ENCODE measurements around the gene LANCL2. TPM values are rescaled to one million over a fixed set of nuclear protein-coding genes. Genes with fewer than 3 reads are reported as not detected.

LANCL2 gene
- total and polyA plus RNA-seq, 7 donors = 5.9 to 9.6 (median 8.3) TPM

DNA sequence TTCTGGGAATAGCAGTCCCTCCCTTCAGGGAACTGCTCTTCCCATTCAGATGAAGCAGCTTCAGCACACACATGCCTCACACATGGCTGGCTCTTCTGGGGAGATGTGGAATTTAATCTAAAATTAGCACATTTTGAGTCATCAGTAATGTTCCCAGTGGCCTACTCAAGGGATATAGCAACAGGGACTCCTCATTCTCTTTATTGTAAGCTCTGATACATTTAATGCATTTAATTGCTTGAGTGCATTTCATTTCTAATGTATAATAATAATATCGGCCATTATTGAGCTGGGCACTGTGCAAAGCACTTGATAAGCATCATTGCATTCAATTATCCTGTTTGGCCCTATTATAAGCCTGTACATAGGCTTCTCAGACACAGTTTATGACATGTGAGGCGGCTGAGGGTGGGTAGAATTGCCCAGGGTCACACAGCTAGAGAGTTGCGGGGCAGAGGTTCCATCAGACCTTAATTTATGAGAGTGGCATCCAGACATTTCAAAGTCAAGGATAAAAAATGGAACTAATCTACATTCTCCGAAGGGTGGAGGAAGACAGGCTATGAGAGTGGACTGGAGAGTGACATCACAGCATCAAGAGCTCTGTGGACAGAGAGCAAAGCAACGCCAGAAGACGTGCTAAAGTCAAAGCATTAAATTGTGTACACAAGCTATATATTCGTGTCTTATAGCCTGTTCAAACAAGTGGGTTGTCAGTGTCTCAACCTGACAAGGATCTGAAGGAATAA is 76.8 kb downstream of the LANCL2 start:
- Histone ChIP-seq H3K4me3 (no peak overlapping the region), H3K27me3 (peaks cover 0 to 3% (median 0%) of the 10 kb centered on the region in 3 donors), H3K9me3 (no peaks in the 10 kb centered on the region), H3K27ac (no peak overlapping the region), H3K36me3 (no peaks in the 10 kb centered on the region), H3K4me1 (peaks cover 0 to 9% (median 4%) of the 10 kb centered on the region in 4 donors)
- DNase-seq = no peak
- intact Hi-C loops (cut with DNase I) = no loop called here
- 81 to 90% methylated on average over 7 of the region's 7 CpGs for WGBS, 2 donors
- TF ChIP-seq POLR2A (IDR thresholded peaks at IDR 0.05) = no peak
- TF ChIP-seq POLR2AphosphoS5 (IDR thresholded peaks at IDR 0.05) = no peak
- TF ChIP-seq, protein P1, sequence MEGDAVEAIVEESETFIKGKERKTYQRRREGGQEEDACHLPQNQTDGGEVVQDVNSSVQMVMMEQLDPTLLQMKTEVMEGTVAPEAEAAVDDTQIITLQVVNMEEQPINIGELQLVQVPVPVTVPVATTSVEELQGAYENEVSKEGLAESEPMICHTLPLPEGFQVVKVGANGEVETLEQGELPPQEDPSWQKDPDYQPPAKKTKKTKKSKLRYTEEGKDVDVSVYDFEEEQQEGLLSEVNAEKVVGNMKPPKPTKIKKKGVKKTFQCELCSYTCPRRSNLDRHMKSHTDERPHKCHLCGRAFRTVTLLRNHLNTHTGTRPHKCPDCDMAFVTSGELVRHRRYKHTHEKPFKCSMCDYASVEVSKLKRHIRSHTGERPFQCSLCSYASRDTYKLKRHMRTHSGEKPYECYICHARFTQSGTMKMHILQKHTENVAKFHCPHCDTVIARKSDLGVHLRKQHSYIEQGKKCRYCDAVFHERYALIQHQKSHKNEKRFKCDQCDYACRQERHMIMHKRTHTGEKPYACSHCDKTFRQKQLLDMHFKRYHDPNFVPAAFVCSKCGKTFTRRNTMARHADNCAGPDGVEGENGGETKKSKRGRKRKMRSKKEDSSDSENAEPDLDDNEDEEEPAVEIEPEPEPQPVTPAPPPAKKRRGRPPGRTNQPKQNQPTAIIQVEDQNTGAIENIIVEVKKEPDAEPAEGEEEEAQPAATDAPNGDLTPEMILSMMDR (IDR thresholded peaks at IDR 0.05) = no peak
- TF ChIP-seq EP300 (IDR thresholded peaks at IDR 0.05) = no peak

DNA sequence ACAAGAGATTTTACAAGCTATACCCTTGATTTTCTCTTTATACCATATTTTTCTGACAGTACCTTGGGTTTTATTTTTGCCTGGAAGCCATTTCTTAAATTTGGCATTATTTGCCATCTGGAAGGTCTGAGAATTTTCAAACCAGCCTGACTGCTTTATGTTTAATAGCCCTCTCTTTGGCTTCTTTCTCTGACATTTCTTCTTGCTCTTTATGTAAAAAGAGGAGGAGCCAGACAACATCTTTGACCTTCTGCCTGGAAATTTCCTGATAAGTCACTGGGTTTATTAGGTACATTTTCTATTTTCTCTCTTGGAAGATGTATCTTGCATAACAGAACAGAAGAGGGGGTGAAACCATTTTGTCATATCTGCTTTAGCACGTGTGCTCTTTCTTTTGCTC is 79.6 kb downstream of the LANCL2 start:
- TF ChIP-seq POLR2A (IDR thresholded peaks at IDR 0.05) (no peak), EP300 (IDR thresholded peaks at IDR 0.05) (no peak), POLR2AphosphoS5 (IDR thresholded peaks at IDR 0.05) (no peak)
- TF ChIP-seq, protein P1 (IDR thresholded peaks at IDR 0.05) = no peak
- no peak for DNase-seq
- H3K36me3 ChIP-seq = no peaks in the 10 kb centered on the region
- H3K4me1 ChIP-seq = peaks cover 0 to 11% (median 4%) of the 10 kb centered on the region in 4 donors
- 52 to 57% methylated on average over 1 of the region's 1 CpG for WGBS, 2 donors
- H3K27ac ChIP-seq = no peak overlapping the region
- H3K9me3 ChIP-seq = no peaks in the 10 kb centered on the region
- intact Hi-C loops (cut with DNase I) = no loop called here
- no peak overlapping the region for H3K4me3 ChIP-seq
- peaks cover 0 to 9% (median 0%) of the 10 kb centered on the region in 3 donors for H3K27me3 ChIP-seq

DNA sequence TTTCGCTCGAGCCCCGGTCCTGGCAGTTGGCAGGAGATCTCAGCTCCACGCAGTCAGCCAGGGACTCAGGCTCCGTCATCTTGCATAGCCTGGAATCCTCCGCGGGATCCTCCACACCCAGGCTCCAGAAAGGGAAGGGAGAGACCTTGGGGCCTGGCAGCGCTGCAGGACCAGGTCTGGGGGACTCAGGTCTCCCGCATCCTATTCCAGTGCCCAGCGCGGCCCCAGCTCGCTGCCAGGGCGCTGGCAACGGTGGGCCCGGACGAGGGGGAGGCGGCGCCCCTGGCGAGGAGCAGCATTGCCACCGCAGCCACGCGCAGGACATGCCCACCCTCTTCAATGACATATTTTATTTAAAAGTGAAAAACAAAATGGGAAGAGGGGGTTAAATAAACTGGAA is 83.4 kb downstream of the LANCL2 start:
- DNase-seq = no peak
- Histone ChIP-seq H3K4me1 (peaks cover 0 to 11% (median 4%) of the 10 kb centered on the region in 4 donors), H3K27me3 (peaks cover 0 to 13% (median 0%) of the 10 kb centered on the region in 3 donors), H3K36me3 (no peaks in the 10 kb centered on the region), H3K27ac (no peak overlapping the region), H3K4me3 (no peak overlapping the region), H3K9me3 (no peaks in the 10 kb centered on the region)
- TF ChIP-seq EP300 (IDR thresholded peaks at IDR 0.05) = no peak
- TF ChIP-seq POLR2AphosphoS5 (IDR thresholded peaks at IDR 0.05) = no peak
- no peak for TF ChIP-seq POLR2A (IDR thresholded peaks at IDR 0.05)
- TF ChIP-seq, protein P1 (IDR thresholded peaks at IDR 0.05) = no peak
- WGBS, 2 donors = 86 to 95% methylated on average over 22 of the region's 22 CpGs
- intact Hi-C loops (cut with DNase I) = no loop called here

DNA sequence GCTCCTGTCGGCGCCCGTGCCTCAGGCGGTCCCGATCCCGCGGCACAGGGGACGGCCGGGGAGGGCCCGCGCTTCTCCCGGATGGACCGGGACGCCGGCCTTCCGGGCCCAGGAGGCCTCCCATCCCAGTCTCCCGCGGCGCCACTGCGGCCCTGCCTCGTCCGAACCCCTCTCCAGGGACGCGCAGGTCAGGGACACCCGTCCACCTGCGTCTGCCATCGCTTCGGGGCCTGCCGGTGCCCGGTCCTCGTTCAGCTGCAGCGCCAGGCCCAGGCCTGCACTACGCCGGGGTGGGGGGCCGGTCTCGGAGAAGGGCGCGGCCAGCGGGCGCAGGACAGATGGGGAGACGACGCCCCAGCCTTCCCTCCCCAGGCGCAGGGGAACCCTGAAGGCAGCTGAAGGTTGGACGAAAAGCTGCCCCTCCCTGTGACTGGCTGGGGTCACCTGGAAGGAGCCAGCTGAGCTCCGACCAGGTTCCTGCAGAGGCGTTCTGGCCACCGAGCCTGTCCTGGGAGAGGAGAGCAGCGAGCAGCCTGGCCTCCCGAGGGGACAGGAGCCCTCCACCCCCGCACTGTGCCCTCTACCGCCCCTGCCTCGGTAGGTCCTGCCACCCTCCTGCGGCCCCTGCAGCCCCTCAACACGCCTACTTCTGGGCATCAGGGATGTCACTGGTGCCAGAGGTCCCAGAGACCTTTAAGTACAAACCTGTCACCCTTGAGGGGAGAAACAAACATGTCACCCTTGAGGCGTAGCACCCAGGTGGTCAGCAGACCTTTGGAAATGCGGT is 84.3 kb downstream of the LANCL2 start:
- peaks cover 0 to 10% (median 2%) of the 10 kb centered on the region in 4 donors for H3K4me1 ChIP-seq
- intact Hi-C loops (cut with DNase I) = no loop called here
- H3K4me3 ChIP-seq = no peak overlapping the region
- H3K9me3 ChIP-seq = no peaks in the 10 kb centered on the region
- no peak for DNase-seq
- WGBS, 2 donors = 57 to 84% methylated on average over 56 of the region's 56 CpGs
- no peaks in the 10 kb centered on the region for H3K36me3 ChIP-seq
- H3K27ac ChIP-seq = no peak overlapping the region
- TF ChIP-seq EP300 (IDR thresholded peaks at IDR 0.05) = no peak
- TF ChIP-seq, protein P1 (IDR thresholded peaks at IDR 0.05) = no peak
- peaks cover 0 to 13% (median 0%) of the 10 kb centered on the region in 3 donors for H3K27me3 ChIP-seq
